GM21515 (cell line): ENCODE data around the gene BEX3.
"Not testable (repeated sequence)": the region's sequence is repeated elsewhere in the genome, so short reads cannot be mapped to it uniquely, and the experiment has no call there.

ENCODE experiments used
- ATAC-seq: cut with Tn5 transposase; IDR thresholded peaks from one replicate; pipeline ENCODE4 v1.9.1; 2021; ENCODE audit not compliant: unreplicated experiment

Gene BEX3

GRCh38 chrX:103378990-103379389 lies 2.7 kb downstream of the BEX3 start:
- no peak for ATAC-seq

- no peak for ATAC-seq
Observed at GRCh38 chrX:103382877-103383276, 6.5 kb downstream of the BEX3 start.

GRCh38 chrX:103384672-103385071 lies 8.3 kb downstream of the BEX3 start:
- ATAC-seq, result no peak

- not testable (repeated sequence) for ATAC-seq
Observed at GRCh38 chrX:103385283-103385830, 9.0 kb downstream of the BEX3 start.

- no peak for ATAC-seq
Observed at GRCh38 chrX:103386332-103386731, 10.0 kb downstream of the BEX3 start.

- no peak for ATAC-seq
Observed at GRCh38 chrX:103393487-103393886, 17.1 kb downstream of the BEX3 start.

- no peak for ATAC-seq
Observed at GRCh38 chrX:103396186-103396585, 19.8 kb downstream of the BEX3 start.

- no peak for ATAC-seq
Observed at GRCh38 chrX:103396660-103397059, 20.3 kb downstream of the BEX3 start.

GRCh38 chrX:103397707-103398106 lies 21.4 kb downstream of the BEX3 start:
- no peak for ATAC-seq

- ATAC-seq, result no peak
Observed at GRCh38 chrX:103398421-103398864, 22.1 kb downstream of the BEX3 start.

- no peak for ATAC-seq
Observed at GRCh38 chrX:103399744-103400143, 23.4 kb downstream of the BEX3 start.

GRCh38 chrX:103400931-103401330 lies 24.6 kb downstream of the BEX3 start:
- ATAC-seq, result no peak

- peak; percentile 96 for ATAC-seq
Observed at GRCh38 chrX:103404231-103405008, 28.1 kb downstream of the BEX3 start.

- peak; percentile 38 for ATAC-seq
Observed at GRCh38 chrX:103405009-103405333, 28.6 kb downstream of the BEX3 start.

GRCh38 chrX:103406256-103406655 lies 29.9 kb downstream of the BEX3 start:
- no peak for ATAC-seq

- no peak for ATAC-seq
Observed at GRCh38 chrX:103407776-103408175, 31.4 kb downstream of the BEX3 start.

- not testable (repeated sequence) for ATAC-seq
Observed at GRCh38 chrX:103411721-103412120, 35.4 kb downstream of the BEX3 start.

GRCh38 chrX:103413705-103414387 lies 37.5 kb downstream of the BEX3 start:
- ATAC-seq, result no peak

- no peak for ATAC-seq
Observed at GRCh38 chrX:103414561-103414960, 38.2 kb downstream of the BEX3 start.

GRCh38 chrX:103415068-103415467 lies 38.7 kb downstream of the BEX3 start:
- ATAC-seq, result no peak

- ATAC-seq, result no peak
Observed at GRCh38 chrX:103415528-103415927, 39.2 kb downstream of the BEX3 start.

- ATAC-seq, result no peak
Observed at GRCh38 chrX:103417370-103417769, 41.0 kb downstream of the BEX3 start.
